ENCODE measurements around the gene KLK3. TPM values are rescaled to one million over a fixed set of nuclear protein-coding genes. Genes with fewer than 3 reads are reported as not detected.

The KLK3 gene
- total RNA-seq, 1 donor: not detected

DNA sequence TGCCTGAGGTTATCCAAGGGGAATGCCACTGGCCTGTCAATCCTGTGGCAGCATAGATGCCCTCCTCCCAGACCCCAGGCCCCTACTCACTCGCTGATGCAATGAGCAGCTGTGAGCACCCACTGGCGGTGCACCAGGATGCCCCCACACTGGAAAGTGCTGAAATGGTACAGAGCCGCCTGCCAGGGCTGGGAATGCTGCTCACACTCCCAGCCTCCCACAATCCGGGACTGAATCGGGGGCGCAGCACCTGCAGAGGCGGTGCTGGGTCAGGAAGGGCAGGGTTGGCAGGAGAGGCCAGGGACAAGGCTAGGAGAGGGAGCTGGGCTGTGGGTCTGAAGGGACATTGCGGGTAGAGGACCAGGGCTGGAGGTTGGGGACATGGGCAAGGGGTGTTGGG is 33.1 kb upstream of the KLK3 start:
- TF ChIP-seq, protein P1, sequence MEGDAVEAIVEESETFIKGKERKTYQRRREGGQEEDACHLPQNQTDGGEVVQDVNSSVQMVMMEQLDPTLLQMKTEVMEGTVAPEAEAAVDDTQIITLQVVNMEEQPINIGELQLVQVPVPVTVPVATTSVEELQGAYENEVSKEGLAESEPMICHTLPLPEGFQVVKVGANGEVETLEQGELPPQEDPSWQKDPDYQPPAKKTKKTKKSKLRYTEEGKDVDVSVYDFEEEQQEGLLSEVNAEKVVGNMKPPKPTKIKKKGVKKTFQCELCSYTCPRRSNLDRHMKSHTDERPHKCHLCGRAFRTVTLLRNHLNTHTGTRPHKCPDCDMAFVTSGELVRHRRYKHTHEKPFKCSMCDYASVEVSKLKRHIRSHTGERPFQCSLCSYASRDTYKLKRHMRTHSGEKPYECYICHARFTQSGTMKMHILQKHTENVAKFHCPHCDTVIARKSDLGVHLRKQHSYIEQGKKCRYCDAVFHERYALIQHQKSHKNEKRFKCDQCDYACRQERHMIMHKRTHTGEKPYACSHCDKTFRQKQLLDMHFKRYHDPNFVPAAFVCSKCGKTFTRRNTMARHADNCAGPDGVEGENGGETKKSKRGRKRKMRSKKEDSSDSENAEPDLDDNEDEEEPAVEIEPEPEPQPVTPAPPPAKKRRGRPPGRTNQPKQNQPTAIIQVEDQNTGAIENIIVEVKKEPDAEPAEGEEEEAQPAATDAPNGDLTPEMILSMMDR (IDR thresholded peaks at IDR 0.05; ENCODE audit: insufficient read depth, low read length): no peak
- DNase-seq (ENCODE audit: low read depth): no peak
- H3K4me3 ChIP-seq (ENCODE audit: low read depth, low read length): no peak overlapping the region

DNA sequence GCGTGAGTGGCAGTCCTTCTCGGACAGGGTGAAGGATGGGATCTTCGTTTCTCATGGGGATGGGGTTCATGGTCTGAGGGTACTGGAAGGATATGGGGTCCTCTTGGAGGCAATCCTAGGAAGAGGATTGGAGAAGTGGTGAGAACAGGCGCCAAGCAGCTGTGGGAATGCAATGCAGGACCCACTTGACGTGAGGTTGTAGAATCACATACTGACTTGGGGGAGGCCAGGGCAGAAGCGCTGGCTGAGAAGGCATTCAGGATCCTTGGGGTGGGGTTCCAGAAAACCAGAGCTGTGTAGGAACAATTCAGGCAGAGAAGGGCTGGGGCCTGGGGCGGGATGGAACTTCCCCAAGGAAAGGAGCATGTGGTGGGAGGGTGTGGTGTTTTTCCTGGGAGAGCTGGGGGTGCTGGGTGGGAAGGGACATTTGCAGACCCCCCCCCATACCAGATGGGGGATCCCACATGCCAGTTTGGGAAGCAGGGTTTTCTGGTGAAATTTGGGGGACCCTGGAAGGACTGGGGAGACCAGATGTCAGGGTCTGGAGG is 32.0 kb upstream of the KLK3 start:
- TF ChIP-seq, protein P1 (IDR thresholded peaks at IDR 0.05; ENCODE audit: insufficient read depth, low read length): no peak
- no peak overlapping the region for H3K4me3 ChIP-seq (ENCODE audit: low read depth, low read length)
- no peak for DNase-seq (ENCODE audit: low read depth)

DNA sequence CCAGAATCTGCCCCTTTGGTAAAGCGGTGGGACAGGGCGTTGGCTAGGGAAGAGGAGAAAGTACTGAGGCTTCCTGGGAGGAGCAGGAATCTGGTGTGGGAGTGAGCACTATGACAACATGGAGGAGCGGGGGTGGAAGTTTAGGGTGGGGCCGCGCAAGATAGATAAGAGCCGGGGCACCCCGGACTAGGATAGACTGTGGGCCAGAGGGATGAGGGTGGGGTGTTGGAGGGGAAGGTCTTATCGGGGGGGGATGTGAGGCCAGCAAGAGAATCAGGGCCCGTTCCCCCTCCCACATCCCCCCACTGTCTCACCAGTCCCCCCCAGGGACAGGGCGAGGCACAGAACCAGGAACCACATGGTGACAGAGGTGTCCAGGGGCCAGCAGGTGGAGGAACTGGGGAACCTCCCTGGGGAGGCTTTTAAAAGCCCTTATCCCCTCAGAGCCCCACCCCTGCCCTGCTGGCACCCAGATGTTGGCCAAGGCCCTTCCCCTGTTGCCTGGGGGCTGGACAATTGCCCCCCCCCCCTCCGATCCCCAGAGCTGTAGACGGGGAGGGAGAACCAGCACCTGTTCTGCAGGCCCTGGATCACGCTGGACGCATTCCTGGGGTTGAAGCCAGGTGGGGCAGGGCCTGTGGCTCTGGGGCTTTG is 31.2 kb upstream of the KLK3 start, which contains the start of gene KLK1:
TSS of gene KLK1 (minus strand) at position 399 of the 654 bp plus-strand sequence. CDS start at position 360, 39 bp downstream.
- H3K4me3 ChIP-seq (ENCODE audit: low read depth, low read length): no peak within 1 kb of the TSS
- TF ChIP-seq, protein P1 (IDR thresholded peaks at IDR 0.05; ENCODE audit: insufficient read depth, low read length): no peak
- no peak for DNase-seq (ENCODE audit: low read depth)

DNA sequence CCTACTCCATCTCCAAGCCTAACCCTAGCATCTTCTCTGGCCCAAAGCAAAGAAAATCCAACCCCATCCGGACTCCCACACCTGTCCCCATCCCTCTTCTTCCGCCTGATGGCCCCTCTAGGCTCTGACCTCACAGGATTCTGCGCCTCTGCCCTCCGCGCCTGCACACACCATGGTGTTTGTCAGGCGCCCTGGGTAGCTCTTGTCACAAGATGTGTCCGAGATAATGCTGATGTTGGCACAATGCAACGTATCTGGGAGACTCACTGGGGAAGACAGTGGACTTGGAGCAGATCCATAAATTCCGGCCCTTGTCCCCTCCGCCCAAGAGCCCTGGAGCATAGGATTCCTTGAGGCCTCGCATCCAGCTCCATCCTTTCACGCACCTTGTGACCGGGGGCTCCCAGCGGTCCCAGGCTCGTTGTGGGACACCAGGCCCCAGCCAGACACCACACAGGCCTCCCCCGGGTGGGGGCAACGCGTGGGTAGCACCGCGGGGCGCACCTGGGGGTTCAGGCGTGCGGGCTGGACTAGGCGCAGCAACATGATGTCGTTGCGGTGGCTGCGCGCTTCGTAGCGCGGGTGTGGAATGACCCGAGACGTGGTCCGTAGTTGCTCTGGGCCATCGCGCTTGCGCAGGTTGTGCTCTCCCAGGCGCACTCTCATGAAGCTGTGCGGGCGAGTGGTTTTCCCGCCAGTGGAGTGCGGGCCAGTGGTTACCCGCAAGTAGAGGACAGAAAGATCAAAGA is 28.0 kb upstream of the KLK3 start:
- no peak overlapping the region for H3K4me3 ChIP-seq (ENCODE audit: low read depth, low read length)
- no peak for DNase-seq (ENCODE audit: low read depth)

DNA sequence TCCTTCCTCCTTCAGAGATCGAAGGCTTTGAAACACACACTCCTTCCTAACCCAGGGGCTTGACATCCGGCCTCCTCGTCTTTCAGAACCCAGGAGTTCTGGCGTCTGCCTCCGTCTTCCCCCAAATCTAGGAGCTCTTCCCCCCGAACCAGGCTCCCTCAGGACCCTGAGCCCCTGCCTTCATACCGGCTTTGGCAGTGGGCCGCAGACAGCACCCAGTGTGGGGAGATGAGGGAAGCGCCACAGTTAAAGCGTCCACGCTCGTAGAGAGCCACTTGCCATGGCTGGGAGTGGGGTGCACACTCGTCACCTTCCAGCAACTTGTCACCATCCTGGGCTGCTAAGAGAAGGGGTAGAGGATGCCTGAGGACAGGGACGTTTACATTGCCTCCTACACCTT is 27.2 kb upstream of the KLK3 start:
- TF ChIP-seq, protein P1 (IDR thresholded peaks at IDR 0.05; ENCODE audit: insufficient read depth, low read length): no peak
- no peak for DNase-seq (ENCODE audit: low read depth)
- H3K4me3 ChIP-seq (ENCODE audit: low read depth, low read length): no peak overlapping the region

More for the DNA sequence above, 28.0 kb upstream of the KLK3 start:
- TF ChIP-seq, protein P1 (IDR thresholded peaks at IDR 0.05; ENCODE audit: insufficient read depth, low read length): no peak

DNA sequence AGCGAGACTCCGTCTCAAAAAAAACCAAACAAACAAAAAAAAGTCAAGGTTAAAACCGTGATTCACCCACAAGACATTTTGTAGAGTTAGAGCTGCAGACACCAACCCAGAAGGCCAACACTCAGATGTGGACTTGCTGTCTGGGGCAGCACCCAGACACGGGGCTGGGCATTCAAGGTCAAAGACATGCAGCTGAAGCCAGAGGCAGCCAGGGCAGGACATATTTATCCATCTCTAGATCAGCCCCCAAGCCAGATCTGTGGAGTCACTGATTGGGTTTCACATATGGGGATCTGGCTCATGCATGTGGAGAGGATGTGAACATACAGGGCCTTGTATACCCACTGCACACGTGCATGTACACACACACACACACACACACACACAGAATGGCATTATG is 24.9 kb upstream of the KLK3 start:
- DNase-seq (ENCODE audit: low read depth): no peak
- no peak overlapping the region for H3K4me3 ChIP-seq (ENCODE audit: low read depth, low read length)
- TF ChIP-seq, protein P1 (IDR thresholded peaks at IDR 0.05; ENCODE audit: insufficient read depth, low read length): no peak

Data from fibroblast of the aortic adventitia (primary cell).